Lower leg skin (tissue), 3 donors: ENCODE measurements around the gene HJV.

ENCODE experiments used
- POLR2A ChIP-seq, 2 donors: fragments of 450-650 bp; IDR thresholded peaks; one replicate each; pipeline ENCODE4 v1.6.1; 2016 to 2017; ENCODE audit warnings: antibody characterized with exemption in 2 of 2, mild to moderate bottlenecking in 1 of 2, moderate library complexity in 1 of 2
- TF ChIP-seq, protein P1 (sequence below), 3 donors: fragments of 450-650 bp; IDR thresholded peaks; one replicate each; pipeline ENCODE4 v1.5.1; 2016; ENCODE audit warnings: antibody characterized with exemption in 3 of 3, mild to moderate bottlenecking in 3 of 3, moderate library complexity in 2 of 3

DNA sequence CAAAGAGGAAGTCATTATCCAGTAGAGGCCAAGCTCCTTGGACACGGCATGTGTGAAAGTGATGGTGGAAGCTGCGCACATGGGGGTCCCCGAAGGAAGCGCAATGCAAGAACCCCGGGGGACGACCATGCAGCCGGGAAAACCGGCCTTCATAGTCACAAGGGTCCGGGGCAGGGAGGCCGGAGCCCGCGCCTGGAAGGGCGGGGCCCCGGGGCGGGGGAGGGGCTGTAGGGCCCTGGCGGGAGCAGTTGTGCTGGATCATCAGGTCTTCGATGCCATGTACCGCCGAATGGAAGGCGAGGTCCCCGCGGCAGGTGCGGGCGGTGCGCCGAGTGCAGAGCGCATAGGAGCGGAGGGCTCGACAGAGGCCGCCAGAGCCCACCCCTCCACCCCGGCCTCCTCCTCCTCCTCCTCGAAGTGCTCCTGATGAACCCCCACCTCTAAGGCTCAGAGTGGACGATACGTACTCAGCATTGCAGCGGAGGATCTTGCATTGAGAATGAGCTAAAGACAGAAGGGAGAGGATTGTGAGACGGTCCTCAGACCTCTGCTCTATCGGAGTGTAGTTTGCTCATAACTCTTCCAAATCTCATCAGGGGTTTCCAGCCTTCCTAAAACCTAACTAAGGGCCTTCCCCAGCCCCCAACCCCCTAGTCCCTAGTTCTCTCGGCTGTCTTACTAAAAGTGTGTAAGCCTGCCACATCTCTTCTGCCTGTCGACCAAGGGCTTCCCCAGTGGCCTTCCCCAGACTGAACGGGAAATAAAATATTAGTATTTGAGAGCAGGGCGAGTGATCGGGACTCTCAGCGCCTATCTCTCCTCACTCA lies 2.1 kb downstream of the HJV start:
- no peak for TF ChIP-seq POLR2A (IDR thresholded peaks at IDR 0.05)
- TF ChIP-seq, protein P1, sequence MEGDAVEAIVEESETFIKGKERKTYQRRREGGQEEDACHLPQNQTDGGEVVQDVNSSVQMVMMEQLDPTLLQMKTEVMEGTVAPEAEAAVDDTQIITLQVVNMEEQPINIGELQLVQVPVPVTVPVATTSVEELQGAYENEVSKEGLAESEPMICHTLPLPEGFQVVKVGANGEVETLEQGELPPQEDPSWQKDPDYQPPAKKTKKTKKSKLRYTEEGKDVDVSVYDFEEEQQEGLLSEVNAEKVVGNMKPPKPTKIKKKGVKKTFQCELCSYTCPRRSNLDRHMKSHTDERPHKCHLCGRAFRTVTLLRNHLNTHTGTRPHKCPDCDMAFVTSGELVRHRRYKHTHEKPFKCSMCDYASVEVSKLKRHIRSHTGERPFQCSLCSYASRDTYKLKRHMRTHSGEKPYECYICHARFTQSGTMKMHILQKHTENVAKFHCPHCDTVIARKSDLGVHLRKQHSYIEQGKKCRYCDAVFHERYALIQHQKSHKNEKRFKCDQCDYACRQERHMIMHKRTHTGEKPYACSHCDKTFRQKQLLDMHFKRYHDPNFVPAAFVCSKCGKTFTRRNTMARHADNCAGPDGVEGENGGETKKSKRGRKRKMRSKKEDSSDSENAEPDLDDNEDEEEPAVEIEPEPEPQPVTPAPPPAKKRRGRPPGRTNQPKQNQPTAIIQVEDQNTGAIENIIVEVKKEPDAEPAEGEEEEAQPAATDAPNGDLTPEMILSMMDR (IDR thresholded peaks at IDR 0.05), result no peak
